ENCODE results near the gene PCED1B. TPM values are rescaled to one million over a fixed set of nuclear protein-coding genes. Genes with fewer than 3 reads are reported as not detected.
"Not testable (repeated sequence)": the region's sequence is repeated elsewhere in the genome, so short reads cannot be mapped to it uniquely, and the experiment has no call there.

PCED1B gene
- total RNA-seq, 1 donor from 2014 or later, result 55.5 TPM

DNA sequence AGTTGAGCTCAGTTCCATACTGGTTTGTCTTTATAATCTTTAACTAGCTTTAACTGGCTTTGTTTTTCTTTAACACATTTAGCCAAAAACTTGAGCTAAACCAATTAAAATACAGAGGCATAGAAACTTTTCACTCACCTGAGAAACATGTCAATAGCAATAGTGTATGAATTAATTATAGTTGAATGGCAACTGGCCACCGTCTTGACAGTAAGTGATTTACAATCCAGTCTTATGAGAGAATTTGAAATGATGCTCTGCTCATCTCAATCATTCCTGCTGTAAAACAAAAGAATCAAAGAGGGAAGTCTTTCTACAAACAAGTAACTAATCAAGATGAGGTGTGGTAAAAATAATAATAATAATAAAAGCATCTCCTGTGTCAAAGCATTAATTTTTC, 86.9 kb downstream of the PCED1B start:
- no peak for DNase-seq (ENCODE audit: low spot score)
- Mint-ChIP-seq H3K27me3 (ENCODE audit: insufficient read depth) (no peaks in the 10 kb centered on the region), H3K4me1 (ENCODE audit: low read depth) (no peaks in the 10 kb centered on the region), H3K36me3 (ENCODE audit: low read depth) (peaks cover 34% of the 10 kb centered on the region), H3K27ac (no peak overlapping the region), H3K9me3 (peaks cover 18% of the 10 kb centered on the region), H3K4me3 (no peak overlapping the region)
- intact Hi-C loops (cut with micrococcal nuclease), result no loop called here

DNA sequence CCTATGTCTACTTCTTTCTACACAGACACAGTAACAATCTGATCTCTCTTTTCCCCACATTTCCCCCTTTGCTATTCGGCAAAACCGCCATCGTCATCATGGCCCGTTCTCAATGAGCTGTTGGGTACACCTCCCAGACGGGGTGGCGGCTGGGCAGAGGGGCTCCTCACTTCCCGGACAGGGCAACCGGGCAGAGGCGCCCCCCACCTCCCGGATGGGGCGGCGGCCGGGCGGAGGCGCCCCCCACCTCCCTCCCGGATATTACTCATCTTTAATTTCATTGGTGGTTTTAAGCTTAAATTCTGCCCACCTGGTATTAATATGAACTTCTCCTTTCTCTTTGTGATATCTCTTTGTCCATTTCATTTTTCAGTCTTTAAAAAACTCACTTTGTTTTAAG, 90.9 kb downstream of the PCED1B start:
- H3K9me3 Mint-ChIP-seq, result peaks cover 12% of the 10 kb centered on the region
- H3K27ac Mint-ChIP-seq; intact Hi-C loops (cut with micrococcal nuclease); H3K4me1 Mint-ChIP-seq (ENCODE audit: low read depth); DNase-seq (ENCODE audit: low spot score); H3K27me3 Mint-ChIP-seq (ENCODE audit: insufficient read depth); H3K4me3 Mint-ChIP-seq: not testable (repeated sequence)
- H3K36me3 Mint-ChIP-seq (ENCODE audit: low read depth), result peaks cover 21% of the 10 kb centered on the region

DNA sequence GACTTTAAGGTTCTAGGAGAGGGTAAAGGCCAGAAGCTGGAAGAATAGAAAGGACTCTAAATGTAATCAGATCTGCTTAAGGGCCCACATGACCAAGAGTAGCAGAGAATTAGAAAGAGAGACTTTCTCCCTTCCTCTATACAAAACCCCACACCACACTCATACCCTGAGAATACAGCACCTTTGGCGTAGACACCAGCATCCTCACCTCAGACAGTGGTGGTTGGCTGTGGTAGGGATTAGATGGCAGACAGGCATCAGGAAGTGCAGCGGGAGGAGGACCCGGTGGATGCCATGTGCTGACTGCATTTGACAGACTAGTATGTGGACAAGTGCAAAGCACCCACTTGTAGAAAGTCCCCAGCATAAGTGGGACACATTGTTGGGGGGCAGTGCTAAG, 98.6 kb downstream of the PCED1B start:
- Mint-ChIP-seq H3K36me3 (ENCODE audit: low read depth) (peaks cover 27% of the 10 kb centered on the region), H3K4me3 (no peak overlapping the region), H3K27ac (no peak overlapping the region), H3K27me3 (ENCODE audit: insufficient read depth) (no peaks in the 10 kb centered on the region), H3K9me3 (no peaks in the 10 kb centered on the region), H3K4me1 (ENCODE audit: low read depth) (no peaks in the 10 kb centered on the region)
- DNase-seq (ENCODE audit: low spot score), result no peak
- intact Hi-C loops (cut with micrococcal nuclease), result no loop called here

DNA sequence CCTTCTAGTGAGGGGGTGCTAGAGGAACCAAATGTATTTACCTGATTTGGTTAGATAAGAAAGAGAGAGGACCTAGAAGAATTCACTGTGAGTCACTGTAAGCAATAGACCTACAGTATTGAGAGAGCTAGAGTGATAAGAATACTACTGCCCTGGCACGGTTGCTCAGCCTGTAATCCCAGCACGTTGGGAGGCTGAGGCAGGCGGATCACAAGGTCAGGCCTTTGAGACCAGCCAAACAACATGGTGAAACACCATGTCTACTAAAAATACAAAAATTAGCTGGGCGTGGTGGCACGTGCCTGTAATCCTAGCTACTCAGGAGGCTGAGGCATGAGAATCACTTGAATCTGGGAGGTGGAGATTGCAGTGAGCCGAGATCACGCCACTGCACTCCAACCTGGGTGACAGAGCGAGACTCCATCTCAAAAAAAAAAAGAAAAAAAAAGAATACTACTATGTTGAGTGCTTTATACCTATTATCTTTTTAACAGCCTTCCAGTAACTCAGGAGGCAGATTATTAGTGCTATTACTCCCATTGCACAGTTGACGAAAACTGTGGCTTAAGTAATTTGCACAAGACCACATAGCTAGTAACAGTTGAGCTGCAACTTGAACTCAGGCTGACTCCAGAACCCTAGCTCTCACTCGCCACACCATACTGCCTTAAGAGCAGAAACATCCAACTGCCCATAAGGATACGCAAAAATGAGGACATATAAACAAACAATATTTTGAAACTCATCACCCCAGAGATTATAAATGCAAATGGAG, 102.9 kb downstream of the PCED1B start:
- H3K27ac Mint-ChIP-seq; H3K4me3 Mint-ChIP-seq; H3K27me3 Mint-ChIP-seq (ENCODE audit: insufficient read depth); H3K9me3 Mint-ChIP-seq; H3K4me1 Mint-ChIP-seq (ENCODE audit: low read depth); intact Hi-C loops (cut with micrococcal nuclease); DNase-seq (ENCODE audit: low spot score): not testable (repeated sequence)
- peaks cover 28% of the 10 kb centered on the region for H3K36me3 Mint-ChIP-seq (ENCODE audit: low read depth)

DNA sequence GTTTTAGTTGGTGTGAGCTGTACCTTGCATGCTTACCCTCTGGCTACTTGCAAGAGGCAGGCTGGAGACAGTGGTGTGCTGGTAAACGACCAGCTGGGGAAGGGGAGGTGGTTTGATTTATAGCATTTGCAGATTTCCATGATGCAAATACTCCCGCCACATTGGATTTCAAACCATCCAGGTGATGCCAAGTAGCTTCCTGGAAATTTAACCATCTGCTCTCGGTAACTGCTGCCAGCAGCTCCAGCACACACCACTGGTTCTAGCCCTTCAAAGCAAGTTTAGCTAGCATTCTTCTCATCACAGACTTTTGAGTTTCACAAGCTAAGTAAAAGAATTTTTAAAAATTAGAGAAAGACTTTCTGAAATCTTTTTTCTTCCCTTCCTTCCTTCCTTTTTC, 104.8 kb downstream of the PCED1B start:
- DNase-seq (ENCODE audit: low spot score), result no peak
- Mint-ChIP-seq H3K27me3 (ENCODE audit: insufficient read depth) (no peaks in the 10 kb centered on the region), H3K4me3 (no peak overlapping the region), H3K36me3 (ENCODE audit: low read depth) (peaks cover 25% of the 10 kb centered on the region), H3K9me3 (no peaks in the 10 kb centered on the region), H3K27ac (no peak overlapping the region), H3K4me1 (ENCODE audit: low read depth) (peaks cover 16% of the 10 kb centered on the region)
- intact Hi-C loops (cut with micrococcal nuclease), result no loop called here

DNA sequence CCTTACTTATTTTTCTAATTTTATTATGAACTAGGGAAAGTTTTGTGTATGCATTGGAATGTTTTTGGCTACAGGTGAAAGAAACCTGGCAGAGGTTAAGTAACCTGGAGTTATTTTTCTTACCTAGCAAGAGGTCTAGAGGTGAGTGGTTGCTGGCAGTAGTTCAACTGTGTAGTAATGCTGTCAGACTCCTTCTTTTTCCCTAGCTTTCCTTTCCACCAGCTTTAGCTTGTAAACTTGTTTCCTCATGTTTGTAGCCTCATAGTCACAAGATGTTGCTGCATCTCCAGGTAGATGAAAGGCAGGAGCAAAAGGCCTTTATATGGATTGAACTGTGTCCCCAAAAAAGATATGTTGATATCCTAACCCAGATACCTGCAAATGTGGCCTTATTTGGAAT, 105.4 kb downstream of the PCED1B start:
- Mint-ChIP-seq H3K27me3 (ENCODE audit: insufficient read depth) (no peaks in the 10 kb centered on the region), H3K27ac (no peak overlapping the region), H3K4me3 (no peak overlapping the region), H3K4me1 (ENCODE audit: low read depth) (peaks cover 21% of the 10 kb centered on the region), H3K9me3 (no peaks in the 10 kb centered on the region), H3K36me3 (ENCODE audit: low read depth) (peaks cover 25% of the 10 kb centered on the region)
- no peak for DNase-seq (ENCODE audit: low spot score)
- intact Hi-C loops (cut with micrococcal nuclease), result no loop called here

DNA sequence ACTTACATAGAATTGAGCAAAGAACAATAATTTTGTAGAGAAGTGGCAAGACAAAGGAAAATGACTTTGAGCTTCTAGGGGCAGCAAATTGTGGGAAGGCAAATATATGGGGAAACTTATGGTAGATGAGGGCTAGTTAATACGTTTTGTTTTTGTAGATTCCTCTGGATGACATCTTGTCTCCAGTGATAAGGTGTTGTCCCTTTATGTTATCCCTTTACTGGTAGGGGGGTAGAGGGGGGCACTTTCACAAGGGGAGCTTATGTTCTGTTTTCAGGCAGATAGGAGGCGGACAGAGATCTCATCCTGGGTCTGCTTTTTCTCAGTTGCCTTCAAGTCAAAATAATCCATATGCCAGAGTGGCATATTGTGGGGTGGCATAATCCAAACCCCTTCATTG, 106.8 kb downstream of the PCED1B start:
- peaks cover 35% of the 10 kb centered on the region for H3K4me1 Mint-ChIP-seq (ENCODE audit: low read depth)
- intact Hi-C loops (cut with micrococcal nuclease), result no loop called here
- peaks cover 36% of the 10 kb centered on the region for H3K36me3 Mint-ChIP-seq (ENCODE audit: low read depth)
- H3K4me3 Mint-ChIP-seq, result no peak overlapping the region
- DNase-seq (ENCODE audit: low spot score), result no peak
- no peaks in the 10 kb centered on the region for H3K27me3 Mint-ChIP-seq (ENCODE audit: insufficient read depth)
- no peaks in the 10 kb centered on the region for H3K9me3 Mint-ChIP-seq
- H3K27ac Mint-ChIP-seq, result no peak overlapping the region

DNA sequence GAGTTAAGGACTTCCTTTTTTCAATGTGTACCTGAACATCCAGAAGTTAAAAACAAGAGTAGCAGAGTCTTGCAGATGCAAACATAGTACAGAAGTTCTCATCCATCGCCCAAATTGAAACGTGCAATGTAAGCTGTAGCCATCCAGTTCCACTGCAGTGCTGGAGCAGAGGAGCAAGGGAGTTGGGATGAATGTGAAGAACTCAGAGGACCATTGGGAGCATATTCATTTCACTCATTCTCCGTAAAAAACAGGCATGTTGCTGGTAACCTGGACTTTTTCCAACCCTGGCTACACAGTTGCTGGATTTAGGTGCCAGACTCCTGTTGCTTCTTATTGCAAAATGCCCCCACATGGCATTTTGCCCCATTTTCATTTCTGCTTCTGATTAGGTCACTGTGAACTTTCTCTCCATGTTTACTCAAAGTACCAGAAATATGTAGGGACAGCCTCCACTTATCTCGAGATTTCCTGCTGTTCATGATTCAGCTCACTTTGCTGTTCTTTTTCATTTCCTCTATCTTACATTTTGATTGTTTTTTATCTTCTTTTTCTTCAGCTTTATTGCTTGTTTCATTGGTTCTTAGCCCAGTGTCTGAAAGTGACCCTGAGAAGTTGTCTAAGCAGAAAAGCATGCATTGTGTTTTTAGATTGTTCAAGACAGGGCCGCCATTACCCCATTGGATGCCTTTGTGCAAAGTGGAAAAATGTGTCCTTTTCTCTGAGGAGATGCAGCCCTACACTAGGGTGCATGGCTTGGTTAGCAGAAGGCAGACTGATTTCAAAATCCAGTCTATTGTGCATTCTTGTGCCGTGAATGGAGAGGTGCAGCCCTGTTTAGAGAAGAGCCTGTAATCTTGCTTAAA, 109.4 kb downstream of the PCED1B start:
- no peak overlapping the region for H3K4me3 Mint-ChIP-seq
- peak overlapping the region; percentile 12 for H3K27ac Mint-ChIP-seq
- peaks cover 61% of the 10 kb centered on the region for H3K4me1 Mint-ChIP-seq (ENCODE audit: low read depth)
- intact Hi-C loops (cut with micrococcal nuclease), result no loop called here
- DNase-seq (ENCODE audit: low spot score), result no peak
- H3K9me3 Mint-ChIP-seq, result no peaks in the 10 kb centered on the region
- no peaks in the 10 kb centered on the region for H3K27me3 Mint-ChIP-seq (ENCODE audit: insufficient read depth)
- H3K36me3 Mint-ChIP-seq (ENCODE audit: low read depth), result peaks cover 34% of the 10 kb centered on the region

DNA sequence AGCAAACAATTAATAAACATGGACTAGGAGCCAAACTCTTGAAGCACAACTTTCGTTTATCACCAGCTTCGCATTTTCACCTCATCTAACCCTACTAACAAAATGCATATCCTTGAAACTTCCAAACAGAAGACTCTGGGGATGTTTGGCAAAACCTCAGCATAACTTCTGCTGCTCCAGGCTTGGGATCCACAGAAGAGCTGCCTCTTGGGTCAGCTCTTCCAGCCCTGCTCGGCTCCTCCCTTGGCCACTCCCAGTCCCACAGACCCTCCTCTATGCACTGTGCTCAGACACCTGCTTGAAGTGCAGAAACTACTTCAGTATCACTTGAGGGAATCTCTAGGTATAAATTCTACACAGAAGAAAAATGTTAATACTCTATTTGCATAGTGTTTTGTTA, 110.3 kb downstream of the PCED1B start:
- Mint-ChIP-seq H3K27me3 (ENCODE audit: insufficient read depth) (no peaks in the 10 kb centered on the region), H3K4me3 (no peak overlapping the region)
- intact Hi-C loops (cut with micrococcal nuclease), result loop anchor here (1.0 to 5.0 kb wide), 3 partner anchors 23 to 78 kb away; no protein-coding TSS in a partner anchor

DNA sequence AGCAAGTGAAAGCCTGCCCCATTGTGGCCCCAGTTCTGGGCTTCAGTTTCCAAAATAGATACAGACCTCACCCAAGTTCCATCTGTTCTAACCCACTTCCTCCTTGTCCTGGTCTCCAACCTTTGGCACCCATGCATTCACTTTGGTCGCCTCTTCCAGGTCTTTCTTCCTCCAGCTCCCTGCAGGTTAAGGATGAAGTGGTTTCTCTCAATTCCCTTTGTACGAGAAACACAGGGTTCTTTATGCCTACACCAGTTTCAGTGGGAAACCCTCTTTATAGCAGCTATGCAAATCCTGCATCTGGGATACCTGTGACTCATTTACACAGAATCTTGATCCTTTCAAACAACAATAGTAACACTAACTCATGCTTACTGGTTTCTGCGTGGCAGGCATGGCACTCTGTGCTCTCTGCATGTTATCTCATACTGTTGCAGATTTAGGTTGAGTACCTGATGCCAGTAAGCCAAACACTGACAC, 110.9 kb downstream of the PCED1B start:
- H3K27ac Mint-ChIP-seq, result peak overlapping the region; percentile 71
- H3K4me3 Mint-ChIP-seq, result peak overlapping the region; percentile 24
- H3K27me3 Mint-ChIP-seq (ENCODE audit: insufficient read depth), result no peaks in the 10 kb centered on the region
- DNase-seq (ENCODE audit: low spot score), result no peak
- intact Hi-C loops (cut with micrococcal nuclease), result loop anchor here (1.0 to 5.0 kb wide), 3 partner anchors 22 to 79 kb away; no protein-coding TSS in a partner anchor
- peaks cover 30% of the 10 kb centered on the region for H3K36me3 Mint-ChIP-seq (ENCODE audit: low read depth)
- no peaks in the 10 kb centered on the region for H3K9me3 Mint-ChIP-seq
- H3K4me1 Mint-ChIP-seq (ENCODE audit: low read depth), result peaks cover 69% of the 10 kb centered on the region

More for the DNA sequence above, 110.3 kb downstream of the PCED1B start:
- Mint-ChIP-seq H3K36me3 (ENCODE audit: low read depth) (peaks cover 34% of the 10 kb centered on the region), H3K4me1 (ENCODE audit: low read depth) (peaks cover 69% of the 10 kb centered on the region), H3K9me3 (no peaks in the 10 kb centered on the region), H3K27ac (no peak overlapping the region)
- no peak for DNase-seq (ENCODE audit: low spot score)

DNA sequence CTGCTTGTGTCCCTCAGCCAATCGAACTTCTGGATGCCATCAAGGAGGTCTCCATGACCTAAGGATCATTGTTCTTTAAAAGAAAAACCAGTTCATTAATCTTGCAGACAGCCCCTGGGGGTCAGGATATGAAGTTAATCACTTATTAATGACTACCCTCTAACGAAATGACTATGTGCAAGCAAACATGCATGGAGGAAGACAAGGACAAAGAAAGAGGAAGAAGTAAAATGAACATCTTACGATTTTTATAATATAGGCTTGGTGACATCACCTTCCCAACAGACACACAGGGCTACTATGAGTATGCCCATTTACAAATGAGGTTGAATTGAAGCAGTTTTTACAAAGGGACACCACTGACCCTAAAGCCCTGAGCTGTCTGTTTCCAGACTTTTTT, 111.5 kb downstream of the PCED1B start:
- no peaks in the 10 kb centered on the region for H3K9me3 Mint-ChIP-seq
- DNase-seq (ENCODE audit: low spot score), result no peak
- peaks cover 31% of the 10 kb centered on the region for H3K36me3 Mint-ChIP-seq (ENCODE audit: low read depth)
- H3K27me3 Mint-ChIP-seq (ENCODE audit: insufficient read depth), result no peaks in the 10 kb centered on the region
- H3K27ac Mint-ChIP-seq, result peak overlapping the region; percentile 71
- H3K4me3 Mint-ChIP-seq, result no peak overlapping the region
- intact Hi-C loops (cut with micrococcal nuclease), result loop anchor here (1.0 to 5.0 kb wide), 3 partner anchors 21 to 80 kb away; no protein-coding TSS in a partner anchor
- H3K4me1 Mint-ChIP-seq (ENCODE audit: low read depth), result peaks cover 69% of the 10 kb centered on the region

DNA sequence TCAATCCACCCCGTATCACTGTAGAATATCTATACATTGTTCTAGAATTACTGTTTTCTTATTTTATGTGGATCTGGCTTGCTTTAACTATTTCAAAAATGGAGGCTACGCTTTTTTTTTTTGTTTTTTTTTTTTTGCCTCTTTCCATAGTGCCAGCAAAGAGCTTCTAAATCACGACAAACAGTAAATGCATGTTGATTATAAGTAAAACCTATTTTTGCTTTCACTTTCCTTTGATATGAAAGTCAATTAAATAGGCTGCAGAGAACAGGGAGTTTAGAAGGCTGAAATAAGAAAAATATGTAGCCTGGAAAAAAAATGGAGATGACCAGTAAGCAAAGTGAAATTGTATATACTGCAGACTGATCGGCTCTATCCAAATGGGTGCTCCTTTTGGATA, 112.6 kb downstream of the PCED1B start:
- Mint-ChIP-seq H3K27ac (peak overlapping the region; percentile 76), H3K9me3 (no peaks in the 10 kb centered on the region), H3K36me3 (ENCODE audit: low read depth) (peaks cover 25% of the 10 kb centered on the region), H3K27me3 (ENCODE audit: insufficient read depth) (no peaks in the 10 kb centered on the region), H3K4me3 (peak overlapping the region; percentile 69), H3K4me1 (ENCODE audit: low read depth) (peaks cover 64% of the 10 kb centered on the region)
- intact Hi-C loops (cut with micrococcal nuclease), result loop anchor here (2.0 to 5.0 kb wide), 3 partner anchors 15 to 159 kb away; no protein-coding TSS in a partner anchor
- no peak for DNase-seq (ENCODE audit: low spot score)

DNA sequence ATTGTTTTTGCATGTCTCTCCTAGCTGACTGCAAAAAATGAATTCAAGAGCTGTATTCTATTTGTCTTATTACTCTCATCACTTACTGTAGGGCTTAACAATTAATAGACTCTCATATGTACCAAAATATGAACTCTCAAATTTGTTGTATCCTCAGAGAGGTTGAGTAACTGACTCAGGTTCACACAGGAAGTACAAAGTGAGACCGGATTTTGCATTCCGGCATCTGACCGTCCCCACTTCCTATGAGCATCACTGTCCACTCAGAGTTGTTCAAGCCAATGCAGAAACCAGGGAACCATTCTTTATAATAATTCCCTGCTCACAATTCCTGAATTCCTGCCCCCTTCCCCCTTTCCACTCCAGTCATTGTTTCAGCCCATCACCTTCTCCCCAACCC, 113.6 kb downstream of the PCED1B start:
- Mint-ChIP-seq H3K27ac (peak overlapping the region; percentile 80), H3K27me3 (ENCODE audit: insufficient read depth) (no peaks in the 10 kb centered on the region), H3K9me3 (no peaks in the 10 kb centered on the region), H3K4me3 (peak overlapping the region; percentile 66), H3K36me3 (ENCODE audit: low read depth) (peaks cover 23% of the 10 kb centered on the region), H3K4me1 (ENCODE audit: low read depth) (peaks cover 62% of the 10 kb centered on the region)
- DNase-seq (ENCODE audit: low spot score), result no peak
- intact Hi-C loops (cut with micrococcal nuclease), result loop anchor here (1.0 to 5.0 kb wide), 4 partner anchors 14 to 160 kb away; no protein-coding TSS in a partner anchor
